DOHH2 (cell line): Measurements from ENCODE around the gene ABCD1.

Source experiments
- CTCF ChIP-seq: fragments of 200-600 bp; sonication (generic); IDR thresholded peaks from one replicate; pipeline ENCODE4 v1.5.1; 2014; ENCODE audit warnings: antibody characterized with exemption, mild to moderate bottlenecking, low read depth, low read length; ENCODE audit not compliant: poor library complexity, severe bottlenecking
- EZH2phosphoT487 ChIP-seq: fragments of 200-600 bp; sonication (generic); IDR thresholded peaks from 2 replicates; pipeline ENCODE4 v1.6.1; 2017; ENCODE audit warnings: borderline replicate concordance, mild to moderate bottlenecking, antibody characterized with exemption, low read length, moderate library complexity, mixed read lengths

DNA sequence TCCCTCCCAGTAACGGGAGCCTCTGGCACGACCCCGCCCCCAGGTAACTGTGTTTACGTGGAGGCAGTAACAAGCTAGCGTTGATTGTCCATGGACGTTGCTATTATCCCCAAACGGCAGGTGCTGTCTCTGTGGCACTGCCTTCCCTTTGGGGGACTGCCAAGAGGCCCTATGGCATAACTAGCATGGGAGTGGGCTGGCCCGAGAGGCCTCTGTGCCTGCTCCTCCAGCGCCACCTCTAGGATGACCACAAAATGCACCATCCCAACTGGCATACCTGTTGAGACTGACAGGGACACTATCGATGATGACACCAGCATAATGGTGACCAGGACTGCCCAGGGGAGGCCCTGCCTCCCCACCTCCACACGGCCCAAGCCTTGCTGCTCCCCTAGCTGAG is 57.7 kb downstream of the ABCD1 start:
- no peak for TF ChIP-seq CTCF
- no peak for TF ChIP-seq EZH2phosphoT487
